DMS114 treated with DMSO at 0.1 percent for 48 hours (cell line): ENCODE results near the gene CRYL1.
"Not testable (repeated sequence)": the region's sequence is repeated elsewhere in the genome, so short reads cannot be mapped to it uniquely, and the experiment has no call there.

ENCODE experiments used
- DNase-seq: peaks from one replicate; lab custom pipeline; 2025; ENCODE audit not compliant: unreplicated experiment; lab: John Stamatoyannopoulos, UW

The CRYL1 gene

DNA sequence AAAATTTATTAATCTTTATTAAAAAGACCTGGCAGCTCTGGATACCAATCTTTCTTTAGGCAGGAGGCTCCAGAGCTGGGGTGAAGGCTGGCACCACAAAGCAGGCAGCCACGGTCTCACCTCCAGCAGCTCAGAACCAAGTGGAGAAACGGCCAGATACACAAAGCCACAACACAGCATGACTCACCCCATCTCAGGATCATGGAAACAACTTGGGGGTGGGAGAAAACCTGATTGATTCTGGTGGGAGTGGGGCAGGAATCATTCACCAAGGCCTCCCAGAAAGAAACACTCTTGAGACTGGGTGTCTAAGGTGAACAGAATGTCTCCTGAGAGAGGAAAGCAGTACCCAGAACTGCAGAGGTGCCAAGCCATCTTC lies 64.2 kb downstream of the CRYL1 start:
- no peak for DNase-seq

DNA sequence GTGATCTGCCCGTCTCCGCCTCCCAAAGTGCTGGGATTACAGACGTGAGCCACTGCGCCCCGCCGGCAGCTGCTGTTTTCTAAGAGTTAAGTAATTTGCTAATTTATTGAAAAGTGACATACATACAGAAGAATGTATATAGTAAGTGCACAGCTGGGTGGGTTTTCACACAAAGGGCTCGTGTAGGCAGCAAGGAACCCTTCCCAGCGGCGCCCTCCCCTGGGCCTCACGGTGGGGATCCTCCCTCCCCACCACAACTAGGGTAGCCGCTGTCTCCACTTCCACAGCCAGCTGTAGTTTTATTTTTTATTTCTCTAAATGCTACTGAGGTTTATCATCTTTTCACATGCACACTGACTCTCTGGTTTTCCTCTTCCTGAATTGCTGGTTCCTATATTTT lies 64.9 kb downstream of the CRYL1 start:
- no peak for DNase-seq

DNA sequence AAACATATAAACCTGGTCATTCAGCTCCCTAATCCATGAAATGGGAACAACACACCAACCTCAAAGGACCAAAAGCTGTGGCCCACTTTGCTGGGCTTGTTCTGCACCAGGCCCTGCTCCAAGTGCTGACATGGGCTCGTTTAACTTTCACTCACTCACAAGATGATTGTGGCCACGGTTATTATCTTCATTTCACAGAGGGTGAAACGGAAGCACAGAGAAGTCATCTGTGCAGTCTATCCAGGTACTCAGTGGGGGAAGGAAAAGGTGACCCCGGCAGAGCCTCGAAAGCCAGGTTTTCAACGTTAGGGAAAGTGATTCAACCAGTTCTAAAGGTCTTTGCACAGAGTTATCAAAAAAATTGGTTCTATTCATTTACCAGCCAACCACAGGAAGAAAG lies 68.0 kb downstream of the CRYL1 start:
- no peak for DNase-seq

DNA sequence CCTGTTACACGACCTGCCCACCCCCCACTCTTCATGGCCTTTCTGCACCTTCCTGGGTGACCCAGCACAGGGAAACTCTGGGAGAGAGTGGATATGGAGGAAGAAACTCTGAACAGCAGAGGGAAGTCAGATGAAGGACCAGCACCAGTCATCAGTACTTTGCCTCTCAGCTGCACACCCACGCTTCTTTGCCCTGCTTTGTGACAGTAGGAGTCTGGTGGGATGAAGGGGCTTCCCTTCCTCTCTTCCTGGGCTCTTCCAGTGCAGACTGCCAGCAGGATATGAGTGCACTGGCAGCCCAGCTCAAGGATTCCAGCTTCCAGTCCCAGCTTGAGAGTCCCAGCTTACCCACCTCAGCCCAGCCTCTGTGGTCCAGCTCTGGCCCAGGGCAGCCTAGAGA lies 68.9 kb downstream of the CRYL1 start:
- no peak for DNase-seq

DNA sequence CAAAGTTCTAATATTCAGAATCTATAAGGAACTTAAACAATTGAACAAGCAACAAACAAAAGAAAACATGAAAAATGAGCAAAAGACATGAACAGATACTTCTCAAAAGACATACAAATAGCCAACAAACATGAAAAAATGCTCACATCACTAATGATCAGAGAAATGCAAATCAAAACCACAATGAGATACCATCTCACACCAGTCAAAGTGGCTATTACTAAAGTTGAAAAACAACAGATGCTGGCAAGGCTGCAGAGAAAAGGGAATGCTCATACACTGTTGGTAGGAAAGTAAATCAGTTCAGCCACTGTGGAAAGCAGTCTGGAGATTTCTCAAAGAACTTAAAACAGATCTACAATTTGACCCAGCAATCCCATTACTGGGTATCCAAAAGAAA lies 74.3 kb downstream of the CRYL1 start:
- no peak for DNase-seq

DNA sequence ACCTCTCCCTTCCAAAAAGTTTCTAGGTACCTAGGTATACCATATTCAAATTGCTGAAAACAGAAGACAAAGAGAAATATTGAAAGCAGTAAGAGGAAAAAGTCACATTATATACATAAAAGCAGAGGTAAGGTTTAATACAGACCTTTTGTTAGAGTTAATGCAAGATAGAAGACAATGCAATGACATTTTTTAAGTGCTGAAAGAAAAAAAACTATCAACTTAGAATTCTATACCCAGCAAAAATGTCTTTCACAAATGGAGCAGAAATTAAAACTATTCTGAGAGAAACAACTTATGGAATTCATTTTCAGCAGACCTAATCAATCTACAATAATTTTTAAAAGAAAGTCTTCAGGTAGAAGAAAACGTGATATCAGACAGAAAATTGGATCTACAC lies 77.2 kb downstream of the CRYL1 start:
- DNase-seq, result no peak

DNA sequence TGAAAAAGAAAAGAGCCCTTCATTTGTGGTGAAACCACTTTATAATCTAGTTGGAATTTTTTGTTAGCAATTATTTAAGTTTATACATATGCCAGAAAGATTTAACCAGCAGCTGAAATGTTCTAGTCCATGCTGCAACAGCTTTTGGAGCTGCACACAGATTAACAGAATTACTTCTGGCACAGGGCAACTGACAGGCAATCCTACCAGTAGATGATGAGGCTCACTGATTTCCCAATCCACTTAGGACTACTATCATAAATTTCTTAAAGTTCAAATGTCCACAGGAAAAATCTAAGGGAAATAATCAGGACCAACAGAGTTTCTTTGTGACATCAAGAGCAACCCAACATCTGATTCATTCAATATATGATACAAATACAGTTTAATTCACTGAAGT lies 78.8 kb downstream of the CRYL1 start:
- DNase-seq, result no peak

DNA sequence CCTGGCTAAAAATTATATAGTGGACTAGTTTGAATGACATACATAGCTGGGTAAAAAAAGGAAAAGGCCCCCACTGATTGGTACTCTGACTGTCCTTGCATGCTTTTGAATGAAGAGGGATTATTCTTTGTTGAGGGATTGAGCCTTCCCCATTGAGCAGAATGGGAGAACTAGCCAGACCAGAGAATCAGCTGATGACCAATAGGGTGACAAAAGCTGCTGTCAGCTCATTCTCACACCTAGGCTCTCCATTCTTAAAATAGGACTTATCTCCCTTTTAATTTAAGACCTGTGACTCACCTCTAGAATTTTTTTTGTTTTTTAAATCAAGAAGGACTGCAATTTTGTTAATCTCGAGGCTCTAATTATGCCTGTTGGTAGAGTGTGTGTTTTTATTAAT lies 79.3 kb downstream of the CRYL1 start:
- no peak for DNase-seq

DNA sequence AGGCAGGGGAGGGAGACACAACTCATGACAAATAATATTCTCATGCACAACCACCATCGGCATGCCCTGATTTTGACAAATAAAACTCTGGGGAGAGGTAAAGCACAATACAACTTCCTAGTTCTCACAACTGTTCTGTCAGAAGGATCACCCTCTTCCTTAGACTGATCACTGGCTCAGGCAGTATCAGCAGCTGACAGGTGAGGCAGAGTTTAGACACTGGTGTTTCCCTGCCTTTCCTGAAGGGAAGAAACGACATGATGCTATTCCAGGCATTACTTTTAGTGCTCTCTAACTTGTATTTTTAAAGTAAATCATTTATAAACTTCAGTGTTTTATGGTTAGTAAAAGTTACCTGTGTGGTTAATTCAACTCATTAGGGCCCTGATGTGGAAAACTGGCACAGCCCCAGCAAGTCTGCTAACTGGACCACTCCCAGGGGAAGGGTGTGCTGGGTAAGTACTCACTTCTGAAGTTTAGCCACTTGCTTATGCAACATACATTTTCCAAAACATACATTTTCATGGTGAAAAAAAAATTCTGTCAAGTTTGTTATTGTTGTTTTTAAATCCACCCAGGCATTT lies 82.8 kb downstream of the CRYL1 start:
- DNase-seq, result no peak

DNA sequence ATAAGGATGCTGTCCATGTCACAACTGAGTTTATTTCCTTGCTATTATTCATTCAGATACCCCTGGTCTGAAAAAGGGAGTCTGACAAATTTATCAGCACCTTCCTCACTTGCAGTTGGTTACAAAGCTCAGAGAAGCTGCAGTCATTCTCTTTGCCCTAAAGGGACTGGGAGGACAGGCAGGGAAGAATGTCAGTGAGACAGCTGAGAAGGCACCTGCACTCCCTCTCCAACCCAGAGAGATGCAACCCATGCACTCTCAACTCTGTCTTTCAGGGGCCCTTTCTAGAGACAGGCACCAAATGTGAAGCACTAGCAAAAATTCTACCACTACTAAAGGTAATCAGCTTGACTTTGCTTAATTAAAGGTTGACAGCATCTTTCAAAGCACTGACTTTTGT lies 83.3 kb downstream of the CRYL1 start:
- no peak for DNase-seq

DNA sequence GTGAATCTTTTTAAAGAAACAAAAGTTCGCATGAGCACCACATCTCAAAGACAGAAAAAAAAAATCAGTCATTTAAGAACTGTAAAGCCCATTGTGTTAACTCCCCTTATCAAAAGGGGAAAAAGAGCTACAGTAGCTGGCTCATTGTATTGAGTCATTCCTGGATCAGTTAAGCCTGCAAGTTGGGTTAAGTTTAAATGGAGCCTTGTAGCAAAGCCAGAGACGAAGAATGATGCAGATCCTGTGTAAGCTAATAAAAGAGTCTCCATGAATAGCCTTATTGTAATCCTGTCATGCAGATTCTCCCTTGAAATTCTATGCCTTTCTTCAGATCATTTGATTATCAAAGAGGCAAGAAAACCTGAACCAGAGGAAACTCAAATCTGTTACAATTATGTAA lies 83.8 kb downstream of the CRYL1 start:
- DNase-seq, result no peak

DNA sequence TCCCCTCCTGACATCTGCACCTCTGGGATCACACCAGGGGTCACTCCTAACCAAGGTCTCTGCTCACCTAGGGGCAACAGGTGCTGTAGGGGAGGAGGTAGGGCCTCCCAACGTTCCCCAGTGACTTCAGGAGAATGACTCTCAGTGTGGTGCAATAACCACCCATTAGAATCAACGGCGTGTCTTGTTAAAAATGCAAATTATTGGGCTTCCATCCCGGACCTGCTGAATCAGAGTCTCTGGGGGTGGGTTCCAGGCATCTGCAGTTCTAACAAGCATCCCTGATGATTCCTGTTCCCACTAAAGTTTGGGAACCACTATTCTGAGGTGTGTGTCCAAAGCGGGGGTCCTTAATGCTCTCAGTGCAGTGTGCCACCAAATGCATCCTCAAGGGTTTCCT lies 84.6 kb downstream of the CRYL1 start:
- DNase-seq, result no peak

DNA sequence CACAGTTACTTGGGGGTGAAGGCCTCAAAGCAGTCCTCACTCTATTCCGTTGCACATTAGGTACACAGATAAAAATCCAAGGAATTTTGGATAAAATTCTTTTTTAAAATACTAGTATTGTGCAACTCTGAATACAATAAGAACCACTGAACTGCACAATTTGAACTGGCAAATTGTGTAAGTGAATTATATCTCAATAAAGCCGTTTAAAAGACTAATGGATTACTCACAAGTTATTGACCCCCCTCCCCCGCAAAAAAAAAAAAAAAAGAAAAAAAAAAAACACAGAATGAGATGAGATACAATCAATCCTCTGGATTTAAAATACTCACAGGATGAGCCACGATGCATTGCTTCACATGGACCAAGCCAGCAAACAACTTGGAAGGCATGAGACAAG lies 86.4 kb downstream of the CRYL1 start:
- no peak for DNase-seq

DNA sequence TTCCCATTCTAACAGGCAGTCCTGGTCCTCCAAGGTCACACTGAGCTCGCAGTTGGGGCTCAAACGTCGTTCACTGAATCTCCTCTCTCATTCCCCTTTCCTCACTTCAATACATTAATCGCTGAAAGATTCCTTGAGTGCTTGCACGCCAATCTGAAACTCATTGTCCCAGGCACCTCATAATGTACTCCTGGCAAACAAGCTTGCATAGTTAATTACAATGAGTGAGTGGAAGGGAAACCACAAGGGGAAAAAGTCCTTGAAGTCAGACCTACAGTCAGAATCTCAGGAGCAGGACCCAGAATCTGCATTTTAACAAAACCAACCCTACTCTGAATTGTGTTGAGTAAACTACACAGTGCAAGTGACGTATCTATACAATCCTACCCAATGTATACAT lies 86.9 kb downstream of the CRYL1 start:
- DNase-seq, result no peak

DNA sequence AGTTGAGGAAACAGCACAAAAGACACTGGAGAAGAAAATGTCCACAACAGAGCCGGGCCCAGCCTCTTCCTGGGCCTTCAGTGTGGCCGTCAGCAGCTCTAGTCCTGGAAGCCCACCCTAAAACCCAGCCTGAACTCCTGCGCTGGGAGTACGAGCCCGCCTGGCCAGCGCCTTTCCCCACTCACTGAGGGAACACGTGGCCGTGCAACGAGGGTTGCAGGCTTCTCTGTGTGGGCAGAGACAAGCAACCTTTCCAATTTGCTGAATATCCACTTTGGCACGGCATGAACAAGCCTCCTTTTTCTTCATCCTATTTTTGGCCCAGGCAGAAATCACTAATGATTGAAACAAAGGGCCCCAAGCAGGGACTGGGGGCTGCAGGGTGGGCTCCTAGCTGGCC lies 89.2 kb downstream of the CRYL1 start:
- DNase-seq, result no peak

DNA sequence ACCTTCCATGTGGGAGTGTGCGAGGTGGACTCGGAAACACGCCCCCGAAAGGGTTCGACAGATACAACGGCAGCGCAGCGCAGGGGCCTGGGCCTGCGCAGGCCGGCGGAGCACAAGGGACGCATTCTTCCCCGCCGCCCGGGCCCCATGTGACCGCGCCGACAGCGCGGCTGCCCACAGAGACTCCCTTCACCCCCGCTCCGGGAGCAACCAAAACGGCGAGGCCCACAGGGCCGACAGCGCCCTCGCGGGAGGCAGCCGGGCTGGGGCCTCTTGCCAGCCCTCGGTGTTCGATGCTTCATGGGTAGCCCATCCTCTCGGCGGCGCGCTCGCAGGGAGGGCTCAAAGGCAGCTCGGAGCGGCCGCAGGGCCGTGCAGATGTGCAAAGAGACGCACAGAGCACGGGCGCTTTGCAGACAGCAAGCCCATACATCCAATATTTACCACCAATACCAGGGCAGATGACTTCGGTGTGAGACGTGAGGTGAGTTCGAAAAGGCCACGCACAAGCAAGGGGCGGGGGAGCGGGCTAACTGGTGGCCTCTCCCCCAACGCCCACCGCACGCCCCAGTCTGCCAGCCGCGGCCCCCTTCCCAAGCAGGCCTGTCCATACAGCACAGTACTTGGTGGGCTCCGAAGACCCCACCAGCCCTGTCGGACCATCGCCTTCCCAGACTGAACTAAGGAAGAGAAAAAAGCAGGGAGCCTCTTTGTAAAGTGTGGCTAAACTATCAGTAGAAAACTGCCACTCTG lies 89.9 kb downstream of the CRYL1 start:
- DNase-seq, result no peak

DNA sequence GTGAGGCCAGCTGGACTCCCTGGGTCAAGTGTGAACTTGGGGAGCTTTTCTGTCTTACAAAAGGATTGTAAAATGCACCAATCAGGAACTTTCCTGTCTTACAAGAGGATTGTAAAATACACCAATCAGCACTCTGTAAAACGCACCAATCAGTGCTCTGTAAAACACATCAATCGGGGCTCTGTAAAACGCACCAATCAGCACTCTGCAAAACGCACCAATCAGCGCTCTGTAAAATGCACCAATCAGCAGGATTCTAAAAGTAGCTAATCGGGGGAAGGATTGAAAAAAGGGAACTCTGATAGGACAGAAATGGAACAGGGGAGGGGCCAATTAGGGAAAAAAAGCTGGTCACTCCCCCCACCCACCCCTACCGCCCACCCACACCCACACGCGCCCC lies 91.4 kb downstream of the CRYL1 start:
- not testable (repeated sequence) for DNase-seq

DNA sequence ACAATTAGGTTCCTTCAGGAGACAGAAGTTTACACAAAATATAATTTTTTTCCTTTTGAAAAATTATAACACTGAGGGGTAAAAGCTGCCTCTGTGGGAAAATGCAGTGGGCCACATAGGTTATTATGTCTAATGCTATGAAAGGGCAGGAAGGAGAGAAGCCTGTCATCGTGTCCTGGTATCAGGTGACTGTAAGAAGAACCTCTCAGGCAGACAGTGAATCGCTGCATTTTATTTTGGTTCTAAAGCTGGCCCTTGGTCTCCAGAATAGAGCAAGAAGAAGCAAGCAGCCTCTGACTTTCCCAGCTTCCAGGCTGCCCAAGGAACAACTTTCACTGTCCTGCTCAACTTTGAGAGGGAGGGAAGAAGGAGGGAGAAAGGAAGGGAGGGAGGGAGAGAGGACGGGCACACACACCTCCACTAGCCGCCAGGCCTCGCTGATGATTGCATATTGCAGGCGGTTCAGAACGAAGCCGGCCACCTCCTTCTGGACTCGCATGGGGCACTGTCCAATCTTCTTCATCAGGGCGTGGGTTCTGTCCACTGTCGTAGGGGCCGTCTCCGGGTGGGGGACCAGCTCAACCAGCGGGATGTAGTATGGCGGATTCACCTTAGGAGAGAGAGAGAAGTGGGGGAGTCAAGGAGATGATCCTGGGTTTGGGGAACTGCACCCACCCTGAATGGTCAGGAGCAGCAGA lies 93.8 kb downstream of the CRYL1 start:
- DNase-seq, result no peak

DNA sequence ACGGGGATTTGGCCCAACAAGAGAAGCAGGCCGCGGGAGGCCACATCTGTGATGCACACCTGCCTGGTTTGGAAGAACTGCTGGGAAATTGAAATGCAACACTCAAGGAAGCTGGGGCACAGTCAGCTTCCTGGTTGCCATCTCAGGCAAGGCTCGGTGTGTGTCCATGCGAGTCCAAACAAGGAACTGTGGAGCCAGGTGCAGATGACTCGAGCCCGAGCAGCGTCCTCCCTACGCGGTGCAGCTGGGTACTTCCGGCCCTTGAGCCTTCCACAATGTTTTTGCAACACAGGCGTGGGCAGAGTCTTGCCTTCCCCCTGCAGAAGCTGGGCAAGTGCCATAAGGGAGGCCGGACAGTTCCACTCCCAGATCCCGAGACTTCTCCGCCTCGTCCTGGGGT lies 94.6 kb downstream of the CRYL1 start:
- no peak for DNase-seq

DNA sequence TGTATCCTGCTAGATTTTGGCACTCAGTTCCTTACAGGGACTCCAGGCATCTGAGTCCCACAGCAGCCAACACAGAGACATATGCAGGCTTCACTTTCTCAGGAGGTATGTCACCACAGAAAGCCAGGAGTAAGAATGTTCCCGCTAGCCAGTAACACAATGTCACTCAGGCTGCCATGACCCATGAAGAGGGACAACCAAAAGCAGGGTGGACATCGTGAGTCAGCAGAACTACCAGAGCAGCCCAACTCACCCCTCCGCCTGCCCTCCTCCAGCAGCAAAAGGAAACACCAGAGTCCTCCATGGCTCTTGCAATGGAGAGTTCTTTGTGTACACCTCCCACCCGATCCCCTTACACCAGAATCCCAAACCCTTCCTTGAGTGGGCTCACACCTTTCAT lies 95.4 kb downstream of the CRYL1 start:
- no peak for DNase-seq

DNA sequence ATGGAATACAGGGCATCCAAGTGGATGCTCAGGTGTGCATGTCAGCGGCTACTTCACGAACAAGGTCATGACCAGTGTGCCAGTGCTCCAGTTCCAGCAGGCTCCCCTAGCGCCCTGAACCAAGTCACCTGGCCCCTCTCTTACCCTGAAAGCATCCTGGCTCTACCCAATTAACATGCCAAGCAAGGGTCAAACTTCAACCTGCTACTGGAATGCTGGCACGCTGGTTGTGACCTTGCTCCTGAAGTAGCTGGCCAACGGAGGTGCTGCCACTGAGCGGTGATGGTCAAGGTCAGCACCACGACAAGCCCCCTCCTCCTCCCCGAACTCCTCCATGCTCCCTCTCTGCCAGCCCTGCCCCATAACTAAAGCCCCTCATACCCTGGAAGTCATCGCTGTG lies 96.0 kb downstream of the CRYL1 start:
- DNase-seq, result no peak
